AG09309 (cell line): ENCODE results near the gene EEIG1.

ENCODE experiments used
- DNase-seq: peaks from one replicate; pipeline ENCODE4 v3.0.0-alpha.2; 2010; ENCODE audit warnings: low read depth
- H3K4me3 ChIP-seq: 2 replicates; pipeline ENCODE4 v1.5.1; 2011; ENCODE audit warnings: mild to moderate bottlenecking, low read depth, low read length, moderate library complexity; ENCODE audit not compliant: control insufficient read depth
- TF ChIP-seq, protein P1 (sequence below): IDR thresholded peaks from 2 replicates; pipeline ENCODE4 v1.5.1; 2011; ENCODE audit warnings: mild to moderate bottlenecking, low read depth, low read length, inconsistent platforms; ENCODE audit not compliant: insufficient read depth, control insufficient read depth; ENCODE audit errors: missing control alignments

EEIG1 gene

DNA sequence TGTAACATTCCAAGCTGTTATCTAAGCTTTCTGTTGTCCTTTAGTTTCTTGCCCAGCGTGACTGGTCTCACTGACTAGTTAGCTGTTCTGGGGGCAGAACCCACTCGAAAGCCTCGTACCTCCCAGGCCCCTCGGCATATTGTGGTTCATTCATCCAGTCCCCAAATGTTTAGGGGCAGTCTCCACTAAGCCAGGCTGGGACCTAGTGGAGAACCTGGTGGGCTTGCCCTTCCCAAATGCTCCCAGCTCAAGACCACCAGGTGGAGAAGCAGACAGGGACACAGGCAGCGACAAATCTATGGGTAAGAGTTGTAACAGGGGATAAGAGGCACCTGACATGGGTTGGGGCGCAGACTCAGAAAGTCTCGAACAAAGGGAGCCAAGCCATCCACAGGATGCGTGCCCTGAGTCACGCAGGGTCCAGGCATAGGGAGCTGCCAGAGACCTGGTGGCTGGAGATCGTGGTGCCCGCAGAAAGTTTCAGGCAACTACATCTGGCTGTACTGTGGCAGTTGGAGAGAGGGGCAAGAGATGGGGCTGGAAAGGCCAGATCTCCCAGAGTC is 851 bp upstream of the EEIG1 start:
- TF ChIP-seq, protein P1, sequence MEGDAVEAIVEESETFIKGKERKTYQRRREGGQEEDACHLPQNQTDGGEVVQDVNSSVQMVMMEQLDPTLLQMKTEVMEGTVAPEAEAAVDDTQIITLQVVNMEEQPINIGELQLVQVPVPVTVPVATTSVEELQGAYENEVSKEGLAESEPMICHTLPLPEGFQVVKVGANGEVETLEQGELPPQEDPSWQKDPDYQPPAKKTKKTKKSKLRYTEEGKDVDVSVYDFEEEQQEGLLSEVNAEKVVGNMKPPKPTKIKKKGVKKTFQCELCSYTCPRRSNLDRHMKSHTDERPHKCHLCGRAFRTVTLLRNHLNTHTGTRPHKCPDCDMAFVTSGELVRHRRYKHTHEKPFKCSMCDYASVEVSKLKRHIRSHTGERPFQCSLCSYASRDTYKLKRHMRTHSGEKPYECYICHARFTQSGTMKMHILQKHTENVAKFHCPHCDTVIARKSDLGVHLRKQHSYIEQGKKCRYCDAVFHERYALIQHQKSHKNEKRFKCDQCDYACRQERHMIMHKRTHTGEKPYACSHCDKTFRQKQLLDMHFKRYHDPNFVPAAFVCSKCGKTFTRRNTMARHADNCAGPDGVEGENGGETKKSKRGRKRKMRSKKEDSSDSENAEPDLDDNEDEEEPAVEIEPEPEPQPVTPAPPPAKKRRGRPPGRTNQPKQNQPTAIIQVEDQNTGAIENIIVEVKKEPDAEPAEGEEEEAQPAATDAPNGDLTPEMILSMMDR, result no peak
- DNase-seq, result no peak
- H3K4me3 ChIP-seq, result peak overlapping the region; percentile 40

DNA sequence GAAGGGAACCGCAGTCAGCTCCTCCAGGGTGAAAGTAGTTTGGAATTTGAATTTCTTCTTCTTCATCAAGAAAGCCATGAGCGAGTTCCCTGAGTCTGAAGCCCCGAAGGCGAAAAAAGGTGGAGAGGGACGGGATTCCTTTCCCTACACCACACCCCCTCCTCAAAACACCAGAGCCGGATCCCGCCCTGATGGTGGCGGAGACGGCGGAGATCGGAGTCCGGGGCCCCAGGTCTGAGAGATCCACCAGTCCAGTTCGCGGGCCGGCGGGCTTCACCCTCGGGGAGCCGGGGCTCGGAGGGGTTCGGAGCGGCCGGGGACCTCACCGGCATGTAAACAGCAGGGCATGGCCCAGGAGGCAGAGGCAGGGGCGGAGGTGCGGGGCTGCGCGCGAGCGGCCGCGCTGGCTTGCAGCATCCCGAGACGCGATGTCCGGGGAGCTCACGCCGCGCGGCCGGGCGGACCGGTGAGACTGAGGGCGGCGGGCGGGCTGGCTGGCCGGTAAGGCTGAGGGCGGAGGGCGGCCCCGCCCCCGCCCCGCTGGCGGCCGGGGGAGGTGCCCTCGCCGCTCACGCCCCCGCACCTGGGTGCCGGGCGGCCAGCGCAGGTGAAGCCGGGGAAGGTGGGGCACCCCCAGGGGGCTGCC is 606 bp downstream of the EEIG1 start:
- H3K4me3 ChIP-seq, result peak overlapping the region; percentile 75
- DNase-seq, result no peak
- TF ChIP-seq, protein P1, result no peak

DNA sequence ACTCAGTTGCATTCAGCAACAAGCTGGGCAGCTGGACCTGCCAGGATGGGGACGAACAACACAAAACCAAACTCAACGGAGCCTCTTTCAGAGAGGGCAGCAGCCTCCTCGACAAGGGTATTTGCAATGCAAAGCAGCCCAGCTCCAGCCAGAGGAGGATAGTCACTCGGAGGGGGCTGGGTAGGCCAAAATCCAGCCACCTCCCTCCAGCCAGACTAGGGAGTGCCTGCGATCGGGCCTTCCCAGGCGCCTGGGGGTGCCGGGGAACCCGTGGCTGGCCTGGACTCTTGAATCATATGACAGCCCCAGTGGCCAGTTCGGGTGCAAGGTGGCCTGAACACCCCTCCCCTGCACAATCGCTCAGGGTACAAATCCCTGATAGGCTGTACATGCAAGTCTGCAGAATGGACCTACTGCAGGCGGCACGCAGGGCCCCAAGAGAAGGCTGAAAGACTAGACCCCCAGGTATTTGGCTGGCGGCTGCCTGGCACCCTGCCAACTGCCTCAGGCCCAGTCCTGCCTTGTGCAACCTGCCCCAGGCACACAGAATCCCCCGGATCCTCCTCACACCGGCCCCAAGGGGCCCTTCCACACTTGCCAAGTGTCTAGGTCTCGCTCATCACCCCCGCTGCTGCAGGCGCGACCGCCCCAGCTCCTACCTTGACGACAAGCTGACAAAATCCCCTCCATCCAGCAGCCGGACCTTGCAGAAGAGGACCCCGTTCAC is 1.3 kb downstream of the EEIG1 start:
- no peak for DNase-seq
- TF ChIP-seq, protein P1, result no peak
- H3K4me3 ChIP-seq, result peak overlapping the region; percentile 75

DNA sequence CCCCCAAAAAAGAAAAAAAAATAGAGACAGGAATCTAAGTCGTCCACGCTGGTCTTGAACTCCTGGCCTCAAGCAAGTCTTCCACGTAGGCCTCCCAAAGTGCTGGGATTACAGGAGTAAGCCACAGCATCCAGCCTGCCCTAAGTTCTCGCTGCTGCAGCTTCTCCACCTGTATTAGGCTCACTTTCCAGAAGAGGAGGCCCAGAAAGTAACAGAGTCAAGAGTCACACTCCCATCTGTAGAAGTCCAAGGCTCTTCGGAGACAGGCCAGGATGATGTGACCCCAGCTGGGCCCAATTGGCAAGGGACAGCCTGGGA is 1.8 kb downstream of the EEIG1 start:
- peak overlapping the region; percentile 75 for H3K4me3 ChIP-seq
- no peak for DNase-seq
- TF ChIP-seq, protein P1, result no peak

DNA sequence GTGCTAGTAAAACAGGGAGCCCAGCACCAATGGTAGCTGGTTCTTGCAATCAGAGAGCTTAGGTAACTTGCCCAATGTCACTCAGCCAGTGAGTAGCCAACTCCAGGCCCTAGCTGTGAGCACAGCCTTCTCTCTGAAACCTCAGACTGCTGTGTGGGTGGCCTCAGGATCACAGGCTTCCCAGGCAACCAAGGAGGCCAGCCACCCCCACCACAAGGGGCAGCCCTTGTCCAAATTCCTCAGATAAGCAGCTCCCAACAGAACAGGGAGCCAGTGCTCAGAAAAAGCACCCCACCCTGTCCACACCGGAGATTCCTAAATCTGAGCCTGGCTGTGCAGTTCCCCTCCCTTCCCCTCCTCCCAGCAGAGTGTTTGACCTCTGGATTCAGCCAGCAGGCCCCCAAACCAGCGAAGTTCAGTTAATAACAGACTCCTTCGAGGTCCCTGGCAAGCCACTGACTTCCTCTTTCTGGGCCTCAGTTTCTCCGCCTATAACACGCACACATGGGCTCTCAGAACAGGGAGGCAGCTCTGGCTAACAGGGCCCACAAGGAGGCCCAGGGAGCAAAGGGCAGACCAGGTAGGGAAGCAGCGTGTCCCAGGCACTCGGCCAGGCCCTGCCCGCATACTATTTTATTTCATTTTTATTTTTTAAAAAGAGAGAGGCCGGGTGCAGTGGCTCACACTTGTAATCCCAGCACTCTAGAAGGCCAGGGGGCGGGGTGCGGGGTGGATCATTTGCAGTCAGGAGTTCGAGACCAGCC is 2.7 kb downstream of the EEIG1 start:
- TF ChIP-seq, protein P1, result peak; percentile 28
- peak; percentile 66 for DNase-seq
- H3K4me3 ChIP-seq, result peak overlapping the region; percentile 75

DNA sequence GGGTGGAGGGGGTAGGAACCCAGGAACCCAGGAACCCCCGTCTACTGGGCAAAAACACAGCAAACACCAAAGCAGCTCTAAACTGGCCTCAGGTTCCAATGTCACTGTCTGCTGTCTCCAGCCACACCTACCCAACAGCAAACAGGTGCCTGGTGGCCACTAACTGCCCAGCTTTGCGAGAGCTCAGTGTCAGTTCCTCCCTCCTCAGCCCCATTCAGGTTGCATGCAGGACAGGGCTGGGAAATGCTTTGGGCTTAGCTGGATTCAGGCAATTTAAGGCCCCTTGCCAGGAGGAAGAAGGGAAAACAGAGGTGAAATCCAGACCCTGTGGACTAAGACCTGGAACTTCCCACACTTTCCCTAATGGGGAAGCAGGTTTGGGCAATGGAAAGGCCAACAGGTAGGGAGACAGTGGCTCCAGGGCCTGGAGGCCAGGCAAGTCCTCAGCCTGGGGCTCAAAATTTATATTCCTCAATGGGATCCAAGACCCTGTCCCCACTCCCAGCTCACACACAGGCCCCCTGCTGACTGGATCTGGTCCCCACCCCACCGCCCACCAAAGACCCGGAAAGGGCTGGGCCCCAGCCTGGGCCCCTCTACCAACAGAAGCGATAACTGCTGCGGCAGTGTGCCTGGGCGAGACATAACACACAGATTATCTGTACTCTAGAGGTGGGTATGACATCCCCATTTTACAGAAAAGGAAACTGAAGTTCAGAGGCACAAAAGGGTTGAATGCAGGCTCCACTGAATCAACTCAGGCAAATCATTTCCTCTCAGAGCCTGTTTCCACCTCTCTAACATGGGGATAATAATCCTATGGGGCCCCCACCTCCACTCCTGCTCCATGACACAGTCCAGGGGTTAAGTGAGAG is 3.5 kb downstream of the EEIG1 start:
- peak overlapping the region; percentile 75 for H3K4me3 ChIP-seq
- DNase-seq, result no peak
- TF ChIP-seq, protein P1, result no peak
